RWPE1 (cell line): ENCODE results near the gene TFAP2C.
"Not testable (repeated sequence)": the region's sequence is repeated elsewhere in the genome, so short reads cannot be mapped to it uniquely, and the experiment has no call there.

Source experiments
- CTCF ChIA-PET: fragments of 350-600 bp; sonication (Branson Sonifier 250); formaldehyde crosslinking; extraction: SDS; loops from one replicate; lab custom pipeline; 2021; lab: Yijun Ruan, JAX
- POLR2A ChIA-PET: fragments of 400-600 bp; formaldehyde crosslinking; extraction: SDS; loops from one replicate; lab custom pipeline; 2020; ENCODE audit warnings: antibody characterized with exemption; ENCODE audit not compliant: low non-redundant PET; lab: Yijun Ruan, JAX
- DNase-seq: peaks from one replicate; pipeline ENCODE4 v3.0.0; 2012; ENCODE audit warnings: low spot score
- H3K27ac ChIP-seq: fragments of 450-650 bp; 2 replicates; pipeline ENCODE4 v1.5.1; 2017
- CTCF ChIP-seq: fragments of 450-650 bp; conservative IDR thresholded peaks from 2 replicates; pipeline ENCODE4 v1.5.1; 2017; ENCODE audit warnings: low read depth, mild to moderate bottlenecking

TFAP2C gene

GRCh38 chr20:56609321-56609720 lies 19.8 kb upstream of the TFAP2C start:
- no peak for TF ChIP-seq CTCF
- ChIA-PET CTCF (interaction anchor here (0.6 to 1.7 kb wide), 4 partner anchors 13 to 1060 kb away, joined by 3 to 4 read pairs (median 3); no protein-coding TSS in a partner anchor), POLR2A (no interaction called here)
- no peak overlapping the region for H3K27ac ChIP-seq
- no peak for DNase-seq

- no peak for DNase-seq
- POLR2A ChIA-PET, result no interaction called here
- H3K27ac ChIP-seq, result no peak overlapping the region
- no peak for TF ChIP-seq CTCF
- CTCF ChIA-PET, result interaction anchor here (0.6 kb wide), 1 partner anchor 262 kb away, joined by 3 read pairs; no protein-coding TSS in a partner anchor
These were observed 19.0 kb upstream of the TFAP2C start for GRCh38 chr20:56610098-56610497.

- TF ChIP-seq CTCF, result no peak
- H3K27ac ChIP-seq, result no peak overlapping the region
- ChIA-PET POLR2A (no interaction called here), CTCF (interaction anchor here (0.6 kb wide), 1 partner anchor 64 kb away, joined by 3 read pairs; no protein-coding TSS in a partner anchor)
- no peak for DNase-seq
These were observed 14.9 kb upstream of the TFAP2C start for GRCh38 chr20:56614196-56614595.

- TF ChIP-seq CTCF, result no peak
- CTCF ChIA-PET, result interaction anchor here (1.2 kb wide), 1 partner anchor 66 kb away, joined by 4 read pairs; no protein-coding TSS in a partner anchor
- POLR2A ChIA-PET, result no interaction called here
- DNase-seq, result no peak
- H3K27ac ChIP-seq, result no peak overlapping the region
These were observed 12.4 kb upstream of the TFAP2C start for GRCh38 chr20:56616716-56617115.

- no peak for DNase-seq
- no peak overlapping the region for H3K27ac ChIP-seq
- POLR2A ChIA-PET, result no interaction called here
- CTCF ChIA-PET, result interaction anchor here (0.9 to 1.2 kb wide), 2 partner anchors 67 to 93 kb away, joined by 4 read pairs; partner anchors contain the start of gene FAM209A
- TF ChIP-seq CTCF, result no peak
These were observed 11.6 kb upstream of the TFAP2C start for GRCh38 chr20:56617489-56617888.

- CTCF ChIA-PET, result interaction anchor here (0.7 kb wide), 1 partner anchor 14 kb away, joined by 4 read pairs; no protein-coding TSS in a partner anchor
- no peak for DNase-seq
- POLR2A ChIA-PET, result no interaction called here
- TF ChIP-seq CTCF, result no peak
- no peak overlapping the region for H3K27ac ChIP-seq
These were observed 7.4 kb upstream of the TFAP2C start for GRCh38 chr20:56621730-56622129.

GRCh38 chr20:56623930-56624329 lies 5.2 kb upstream of the TFAP2C start:
- POLR2A ChIA-PET, CTCF ChIA-PET, DNase-seq, H3K27ac ChIP-seq: not testable (repeated sequence)
